Measurements from ENCODE around the gene KIAA1755.

Gene KIAA1755

DNA sequence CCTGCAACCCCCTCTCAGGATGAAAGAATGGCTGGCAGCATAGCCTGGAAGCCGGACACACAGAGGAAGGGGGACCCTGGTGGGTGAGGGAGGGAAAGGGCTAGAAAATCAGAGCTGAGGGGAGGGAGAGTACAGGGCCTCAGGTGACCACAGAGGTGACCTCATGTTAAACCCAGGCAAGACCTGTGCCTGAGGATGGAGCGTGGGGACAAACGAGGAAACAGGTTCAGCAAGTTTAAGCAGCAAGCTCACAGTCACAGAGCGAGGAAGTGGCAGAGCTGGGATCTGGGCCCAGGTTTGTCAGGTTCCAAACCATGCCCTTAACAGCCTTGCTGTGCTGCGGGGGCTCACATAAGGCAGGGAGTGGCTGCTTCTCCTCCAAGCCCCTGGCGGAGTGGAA, 39.4 kb upstream of the KIAA1755 start:
- ChIA-PET POLR2A (no interaction called here), CTCF (interaction anchor here (1.3 to 1.4 kb wide), 2 partner anchors 79 to 108 kb away, joined by 3 to 4 read pairs; no protein-coding TSS in a partner anchor)
- DNase-seq (ENCODE audit: extremely low spot score): no peak
- TF ChIP-seq, protein P1, sequence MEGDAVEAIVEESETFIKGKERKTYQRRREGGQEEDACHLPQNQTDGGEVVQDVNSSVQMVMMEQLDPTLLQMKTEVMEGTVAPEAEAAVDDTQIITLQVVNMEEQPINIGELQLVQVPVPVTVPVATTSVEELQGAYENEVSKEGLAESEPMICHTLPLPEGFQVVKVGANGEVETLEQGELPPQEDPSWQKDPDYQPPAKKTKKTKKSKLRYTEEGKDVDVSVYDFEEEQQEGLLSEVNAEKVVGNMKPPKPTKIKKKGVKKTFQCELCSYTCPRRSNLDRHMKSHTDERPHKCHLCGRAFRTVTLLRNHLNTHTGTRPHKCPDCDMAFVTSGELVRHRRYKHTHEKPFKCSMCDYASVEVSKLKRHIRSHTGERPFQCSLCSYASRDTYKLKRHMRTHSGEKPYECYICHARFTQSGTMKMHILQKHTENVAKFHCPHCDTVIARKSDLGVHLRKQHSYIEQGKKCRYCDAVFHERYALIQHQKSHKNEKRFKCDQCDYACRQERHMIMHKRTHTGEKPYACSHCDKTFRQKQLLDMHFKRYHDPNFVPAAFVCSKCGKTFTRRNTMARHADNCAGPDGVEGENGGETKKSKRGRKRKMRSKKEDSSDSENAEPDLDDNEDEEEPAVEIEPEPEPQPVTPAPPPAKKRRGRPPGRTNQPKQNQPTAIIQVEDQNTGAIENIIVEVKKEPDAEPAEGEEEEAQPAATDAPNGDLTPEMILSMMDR (IDR thresholded peaks at IDR 0.05; ENCODE audit: control extremely low read depth, extremely low read depth, low read depth, missing control alignments): no peak

DNA sequence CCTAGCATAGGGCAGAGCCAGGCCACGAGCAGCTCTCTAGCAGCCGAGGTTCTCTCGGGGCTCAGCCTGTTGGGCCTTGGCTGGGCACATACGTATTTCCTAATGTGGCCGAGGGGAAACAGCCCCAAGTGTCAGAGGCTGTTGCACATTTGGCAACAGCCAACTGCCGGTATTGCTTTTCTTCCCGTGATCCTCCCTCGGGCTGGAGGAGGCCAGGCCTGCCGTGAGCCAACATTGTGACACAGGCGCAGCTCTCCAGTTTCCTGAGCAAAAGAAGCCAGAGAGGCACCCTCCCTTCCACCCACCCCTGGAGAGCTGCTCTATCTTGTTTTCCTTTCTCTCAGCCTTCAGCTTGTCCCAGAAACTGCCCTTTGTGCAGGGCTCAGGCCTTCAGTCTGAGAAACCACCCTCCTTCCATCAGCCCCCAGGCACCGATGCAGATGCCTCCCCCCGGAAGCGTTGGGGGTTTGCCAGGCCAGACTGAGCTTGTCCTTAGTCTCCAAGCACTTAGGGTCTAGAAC, 38.3 kb upstream of the KIAA1755 start:
- CTCF ChIA-PET: interaction anchor here (1.0 to 1.4 kb wide), 3 partner anchors 78 to 110 kb away, joined by 3 to 4 read pairs (median 3); no protein-coding TSS in a partner anchor
- DNase-seq (ENCODE audit: extremely low spot score): no peak

DNA sequence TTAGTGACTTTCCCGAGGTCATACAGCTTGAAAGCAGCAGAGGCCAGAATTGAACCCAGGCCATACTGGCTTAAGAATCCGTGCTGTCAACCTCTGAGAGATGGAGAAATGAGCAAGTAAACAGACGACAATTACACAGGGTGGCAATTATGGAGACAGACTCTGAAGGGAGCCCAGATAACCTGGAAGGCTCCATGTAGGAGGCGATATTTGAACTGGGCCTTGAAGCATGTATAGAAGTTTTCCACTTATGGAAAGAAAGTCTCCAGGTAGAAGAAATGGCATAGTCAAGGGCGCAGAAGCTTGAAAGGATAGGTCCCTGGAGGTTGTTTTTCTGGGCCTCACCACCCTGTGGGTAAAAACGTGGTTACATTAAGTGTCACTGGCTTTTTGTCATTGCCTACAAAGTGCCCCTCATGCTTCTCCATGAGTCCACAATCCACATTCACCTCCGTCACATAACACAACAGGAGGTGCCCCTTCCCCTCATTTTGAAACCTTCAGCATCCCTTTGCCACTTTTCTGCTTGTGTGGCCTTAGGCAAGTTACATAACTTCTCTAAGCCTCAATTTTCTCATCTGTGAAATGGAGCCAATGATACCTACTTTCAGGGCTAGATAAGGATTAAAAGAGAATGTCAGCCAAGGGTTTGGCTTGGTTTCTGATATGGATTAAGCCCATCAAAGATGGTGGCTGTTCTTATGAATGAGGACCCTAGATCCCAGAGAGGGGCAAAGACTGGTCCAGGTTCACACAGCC, 37.6 kb upstream of the KIAA1755 start:
- TF ChIP-seq, protein P1 (IDR thresholded peaks at IDR 0.05; ENCODE audit: control extremely low read depth, extremely low read depth, low read depth, missing control alignments): no peak
- ChIA-PET CTCF (interaction anchor here (1.0 kb wide), 1 partner anchor 79 kb away, joined by 3 read pairs; no protein-coding TSS in a partner anchor), POLR2A (no interaction called here)
- DNase-seq (ENCODE audit: extremely low spot score): no peak

More for the DNA sequence above, 38.3 kb upstream of the KIAA1755 start:
- TF ChIP-seq, protein P1 (IDR thresholded peaks at IDR 0.05; ENCODE audit: control extremely low read depth, extremely low read depth, low read depth, missing control alignments): no peak
- POLR2A ChIA-PET: interaction anchor here (0.6 kb wide), 1 partner anchor 250 kb away, joined by 5 read pairs; no protein-coding TSS in a partner anchor

DNA sequence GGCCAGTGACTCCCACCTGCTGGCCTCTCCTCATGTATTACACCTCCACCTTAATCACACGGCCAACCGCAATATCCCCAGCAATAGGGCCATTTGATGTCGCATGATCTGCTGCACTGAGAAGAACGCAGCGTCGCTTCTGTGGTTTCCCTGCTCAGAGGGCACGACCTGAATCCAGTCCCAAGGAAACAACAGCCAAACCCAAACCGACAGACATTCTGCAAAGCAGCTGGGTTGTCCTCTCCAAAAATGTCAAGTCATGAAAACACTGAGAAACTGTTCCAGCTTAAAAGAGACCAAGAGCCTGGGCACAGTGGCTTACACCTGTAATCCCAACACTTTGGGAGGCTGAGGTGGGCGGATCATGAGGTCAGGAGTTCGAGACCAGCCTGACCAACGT, 35.9 kb upstream of the KIAA1755 start:
- TF ChIP-seq, protein P1 (IDR thresholded peaks at IDR 0.05; ENCODE audit: control extremely low read depth, extremely low read depth, low read depth, missing control alignments): no peak
- ChIA-PET CTCF (interaction anchor here (1.0 to 3.2 kb wide), 2 partner anchors 8 to 10 kb away, joined by 3 to 10 read pairs; partner anchors contain the start of gene BPI), POLR2A (no interaction called here)
- DNase-seq (ENCODE audit: extremely low spot score): no peak

DNA sequence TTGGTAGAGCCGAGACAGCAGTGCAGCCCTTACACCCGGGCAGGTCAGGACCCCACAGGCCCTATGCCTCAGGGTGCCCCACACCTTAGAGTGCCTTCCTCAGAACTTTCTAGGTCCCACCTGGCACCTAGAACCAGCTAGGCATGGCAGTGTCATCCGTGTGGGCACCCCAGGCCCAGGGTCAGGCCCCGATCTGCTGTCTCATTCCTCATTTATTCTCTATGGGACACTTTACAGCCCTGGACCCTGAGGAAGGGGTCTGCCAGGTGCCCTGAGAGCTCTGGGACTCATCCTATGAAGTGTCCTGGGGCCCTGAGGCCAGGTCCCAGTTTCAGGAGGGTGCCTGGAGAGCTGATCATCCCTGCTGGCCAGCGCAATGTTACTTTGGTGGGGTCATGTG, 35.3 kb upstream of the KIAA1755 start:
- no peak for DNase-seq (ENCODE audit: extremely low spot score)
- ChIA-PET CTCF (interaction anchor here (0.8 to 3.2 kb wide), 3 partner anchors 9 to 21 kb away, joined by 3 to 10 read pairs (median 3); partner anchors contain the start of gene BPI), POLR2A (no interaction called here)
- TF ChIP-seq, protein P1 (IDR thresholded peaks at IDR 0.05; ENCODE audit: control extremely low read depth, extremely low read depth, low read depth, missing control alignments): no peak

DNA sequence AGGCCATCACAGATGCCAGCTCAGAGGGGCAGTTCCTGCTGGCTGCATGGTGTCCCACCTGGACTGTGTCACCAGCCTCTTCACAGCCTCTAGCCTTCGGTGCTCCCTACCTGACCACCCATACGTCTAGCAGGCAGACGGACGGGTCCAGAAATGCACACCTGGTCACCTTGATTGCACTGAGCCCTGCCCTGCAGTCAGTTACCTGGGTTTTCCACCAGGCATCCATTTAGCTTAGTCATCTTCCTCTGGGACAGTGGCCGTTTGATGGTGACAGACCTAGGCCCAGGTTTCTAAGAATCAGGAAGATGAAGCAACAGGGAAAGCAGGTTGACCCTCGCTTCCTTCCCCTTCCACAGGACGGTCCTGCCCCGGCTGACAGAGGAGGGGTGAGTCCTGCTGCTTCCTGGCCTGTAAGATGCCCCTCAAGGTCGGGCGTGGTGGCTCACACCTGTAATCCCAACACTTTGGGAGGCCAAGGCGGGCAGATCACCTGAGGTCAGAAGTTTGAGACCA, 33.6 kb upstream of the KIAA1755 start:
- CTCF ChIA-PET: interaction anchor here (1.9 to 3.2 kb wide), 2 partner anchors 11 to 72 kb away, joined by 5 to 10 read pairs; partner anchors contain the start of gene BPI
- TF ChIP-seq, protein P1 (IDR thresholded peaks at IDR 0.05; ENCODE audit: control extremely low read depth, extremely low read depth, low read depth, missing control alignments): no peak
- POLR2A ChIA-PET: no interaction called here

More for the DNA sequence above, 33.6 kb upstream of the KIAA1755 start:
- no peak for DNase-seq (ENCODE audit: extremely low spot score)

Measured in GM10248 (cell line).